Psoas muscle (tissue), 8 donors: ENCODE results near the gene FAM162B. TPM values are rescaled to one million over a fixed set of nuclear protein-coding genes. Genes with fewer than 3 reads are reported as not detected.

Experiments used
- ATAC-seq, 4 donors: fragments of 200-7000 bp; cut with Tn5 transposase; one replicate each; pipeline ENCODE4 v1.9.1; 2020; ENCODE audit warnings: moderate library complexity in 3 of 4, mild to moderate bottlenecking in 2 of 4
- DNase-seq, 2 donors: peaks; one replicate each; pipeline ENCODE4 v3.0.0-alpha.2; 2020
- H3K27ac ChIP-seq: fragments of 200-600 bp; one replicate; pipeline ENCODE4 v1.8.0; 2022
- H3K27me3 ChIP-seq, 3 donors: fragments of 200-600 bp in 1 of 3; one replicate each; pipeline versions ENCODE4 v1.6.1 to v1.8.0; 2013 to 2022; ENCODE audit warnings: low read length in 2 of 3, mild to moderate bottlenecking in 2 of 3, moderate library complexity in 1 of 3; ENCODE audit not compliant: insufficient read depth in 3 of 3
- H3K36me3 ChIP-seq, 2 donors: fragments of 200-600 bp in 1 of 2; one replicate each; pipeline versions ENCODE4 v1.6.1 to v1.8.0; 2013 to 2022; ENCODE audit warnings: low read depth in 1 of 2, mild to moderate bottlenecking in 1 of 2, moderate library complexity in 1 of 2; ENCODE audit not compliant: insufficient read depth in 1 of 2
- H3K4me1 ChIP-seq: fragments of 200-600 bp; one replicate; pipeline ENCODE4 v1.8.0; 2022
- H3K4me3 ChIP-seq: fragments of 200-600 bp; one replicate; pipeline ENCODE4 v1.8.0; 2022; ENCODE audit warnings: mild to moderate bottlenecking
- H3K9me3 ChIP-seq: fragments of 200-600 bp; one replicate; pipeline ENCODE4 v1.8.0; 2022
- CTCF ChIP-seq: fragments of 200-600 bp; IDR thresholded peaks from one replicate; pipeline ENCODE4 v1.8.0; 2022; ENCODE audit warnings: antibody characterized with exemption
- WGBS, 3 donors: extraction: QIAGEN DNeasy Blood & Tissue Kit; methylation state at CpG; one replicate each; pipeline versions ENCODE4 v1.1.6 to v1.1.7; 2013; 5-methylcytosine and 5-hydroxymethylcytosine counted together
- intact Hi-C, 2 donors: fragments of 100-400 bp; cut with DNase I; formaldehyde crosslinking; loops; one replicate each; pipeline versions ENCODE4 v1.11.0 to v1.14.2; 2022
- polyA plus RNA-seq, 3 donors: library from polyadenylated mRNA; stranded (reverse); fragments of 200-250 nt; gene quantifications; one replicate each; pipeline ENCODE4 v1.2.3, GENCODE V29; 2013
- total RNA-seq, 4 donors: library from RNA; stranded (reverse); fragmentation: NEBNext Ultra II Directional in 2 of 4; extraction: Animal tissue kit (Norgen Biotek cat#: 25700) in 2 of 4; gene quantifications; one replicate each; pipeline versions ENCODE4 v1.2.1 to v1.2.4, GENCODE V29; 2021 to 2023
- donor health status: healthy with polysubstance abuse.
- donor health status: DM: no; HTN: no; CAD: no; lungs with moderate emphysema.
- donor health status: Bipolar disorder and iron deficiency.
- donor health status: healthy.
- donor health status: DM: yes; HTN: yes; CAD: no.
- donor health status: DM: no; HTN: no; CAD: no.
- donor health status: DM: no; HTN: no; CAD: no.
- donor health status: DM: yes; HTN: yes; CAD: no.

The FAM162B gene
- total and polyA plus RNA-seq, 7 donors: 1.8 to 7.7 (median 2.8) TPM

- H3K27ac ChIP-seq: no peak overlapping the region
- no peaks in the 10 kb centered on the region for H3K9me3 ChIP-seq
- DNase-seq (no peak), ATAC-seq (no peak)
- 57 to 66% (median 63%) methylated on average over 2 of the region's 2 CpGs for WGBS, 3 donors
- TF ChIP-seq CTCF: no peak
- no peak overlapping the region for H3K4me3 ChIP-seq
- H3K36me3 ChIP-seq: no peaks in the 10 kb centered on the region
- H3K27me3 ChIP-seq: no peaks in the 10 kb centered on the region
- intact Hi-C loops: loop anchor here in 1 of 2 donors (10.0 kb wide), 1 partner anchor 147 kb away; no protein-coding TSS in a partner anchor
- H3K4me1 ChIP-seq: no peaks in the 10 kb centered on the region
Measured at GRCh38 chr6:116797585-116797984, 32.1 kb upstream of the FAM162B start.

DNA sequence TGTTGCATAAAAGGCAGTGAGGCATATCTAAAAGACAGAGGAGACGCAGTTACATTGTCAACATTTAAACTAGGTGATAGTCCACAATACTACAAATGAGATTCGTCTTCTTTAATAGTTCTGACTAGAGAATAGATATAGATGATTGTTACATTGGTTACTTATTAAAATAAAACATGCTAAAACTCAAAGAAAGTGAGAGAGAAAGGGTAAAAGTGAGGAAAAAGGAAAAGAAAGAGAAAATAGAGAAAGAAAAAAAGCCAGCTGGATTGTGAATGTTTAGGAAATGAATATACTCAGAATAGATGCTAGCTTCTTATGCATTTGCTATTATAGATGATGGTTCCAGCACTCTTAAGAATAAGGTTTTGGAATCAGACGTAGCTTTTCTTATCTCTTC, 27.7 kb upstream of the FAM162B start:
- H3K27me3 ChIP-seq: peaks cover 0 to 5% (median 0%) of the 10 kb centered on the region in 3 donors
- WGBS, 3 donors: 75 to 83% (median 80%) methylated on average over 3 of the region's 3 CpGs
- no peak for ATAC-seq
- H3K27ac ChIP-seq: no peak overlapping the region
- no peaks in the 10 kb centered on the region for H3K9me3 ChIP-seq
- H3K36me3 ChIP-seq: no peaks in the 10 kb centered on the region
- TF ChIP-seq CTCF: no peak
- no peak for DNase-seq
- H3K4me3 ChIP-seq: no peak overlapping the region
- intact Hi-C loops: loop anchor here in 1 of 2 donors (10.0 kb wide), 1 partner anchor 152 kb away; no protein-coding TSS in a partner anchor
- no peaks in the 10 kb centered on the region for H3K4me1 ChIP-seq

DNA sequence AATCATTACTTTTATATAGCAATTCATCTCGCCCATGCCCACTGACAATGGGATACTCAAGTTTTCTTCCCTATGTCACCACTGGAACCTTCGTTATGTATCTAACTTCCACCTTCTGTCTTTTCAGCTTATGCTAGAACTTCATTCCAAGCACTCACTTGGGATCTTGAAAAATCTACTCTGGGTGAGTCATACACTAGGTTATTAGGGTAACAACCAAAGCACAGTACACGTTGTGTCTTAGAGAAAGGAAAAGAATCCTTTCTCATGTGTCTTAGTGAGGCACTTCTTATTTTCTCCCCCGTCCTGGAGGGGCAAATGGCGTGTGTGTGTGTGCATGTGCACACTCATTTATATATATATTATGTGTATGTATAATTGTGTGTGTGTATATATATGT, 18.3 kb upstream of the FAM162B start:
- intact Hi-C loops: no loop called here
- Histone ChIP-seq H3K27ac (no peak overlapping the region), H3K4me1 (no peaks in the 10 kb centered on the region), H3K4me3 (no peak overlapping the region), H3K9me3 (no peaks in the 10 kb centered on the region), H3K36me3 (no peaks in the 10 kb centered on the region), H3K27me3 (no peaks in the 10 kb centered on the region)
- DNase-seq (no peak), ATAC-seq (no peak)
- no peak for TF ChIP-seq CTCF
- WGBS, 3 donors: 66 to 70% (median 68%) methylated on average over 5 of the region's 5 CpGs

- H3K36me3 ChIP-seq: no peaks in the 10 kb centered on the region
- no peaks in the 10 kb centered on the region for H3K27me3 ChIP-seq
- peak; percentile 53 for TF ChIP-seq CTCF
- DNase-seq: no peak
- peak overlapping the region; percentile 39 for H3K4me3 ChIP-seq
- ATAC-seq: no peak
- H3K9me3 ChIP-seq: no peaks in the 10 kb centered on the region
- H3K4me1 ChIP-seq: no peaks in the 10 kb centered on the region
- no peak overlapping the region for H3K27ac ChIP-seq
- intact Hi-C loops: loop anchor here in 1 of 2 donors (2.0 kb wide), 1 partner anchor 189 kb away; no protein-coding TSS in a partner anchor
- WGBS, 3 donors: 29 to 36% (median 34%) methylated on average over 13 of the region's 13 CpGs
Measured at GRCh38 chr6:116779573-116780164, 14.2 kb upstream of the FAM162B start.

- no peak overlapping the region for H3K4me3 ChIP-seq
- H3K36me3 ChIP-seq: no peaks in the 10 kb centered on the region
- no peaks in the 10 kb centered on the region for H3K4me1 ChIP-seq
- DNase-seq (no peak), ATAC-seq (no peak)
- no peaks in the 10 kb centered on the region for H3K9me3 ChIP-seq
- WGBS, 3 donors: 52 to 70% (median 59%) methylated on average over 1 of the region's 1 CpG
- H3K27me3 ChIP-seq: no peaks in the 10 kb centered on the region
- H3K27ac ChIP-seq: no peak overlapping the region
- TF ChIP-seq CTCF: no peak
- intact Hi-C loops: no loop called here
Measured at GRCh38 chr6:116773886-116774285, 8.4 kb upstream of the FAM162B start.
